Parathyroid adenoma (tissue), 2 donors: Measurements from ENCODE around the gene CDCP1.

ENCODE experiments used
- H2AFZ ChIP-seq: fragments of 300-600 bp; sonication (generic); one replicate; pipeline ENCODE4 v1.7.0; 2017; ENCODE audit warnings: antibody characterized with exemption, mild to moderate bottlenecking
- H3K27ac ChIP-seq: fragments of 300-600 bp; sonication (generic); one replicate; pipeline ENCODE4 v1.7.0; 2017
- H3K27me3 ChIP-seq: fragments of 300-600 bp; sonication (generic); one replicate; pipeline ENCODE4 v1.7.0; 2017; ENCODE audit warnings: low read length; ENCODE audit not compliant: control insufficient read depth, insufficient read depth
- H3K36me3 ChIP-seq: fragments of 300-600 bp; sonication (generic); one replicate; pipeline ENCODE4 v1.7.0; 2017; ENCODE audit warnings: low read length; ENCODE audit not compliant: control insufficient read depth, insufficient read depth
- H3K4me1 ChIP-seq: fragments of 300-600 bp; sonication (generic); one replicate; pipeline ENCODE4 v1.7.0; 2017; ENCODE audit warnings: control low read depth
- H3K4me2 ChIP-seq: fragments of 300-600 bp; sonication (generic); one replicate; pipeline ENCODE4 v1.7.0; 2017; ENCODE audit warnings: low read length
- H3K4me3 ChIP-seq: fragments of 300-600 bp; sonication (generic); one replicate; pipeline ENCODE4 v1.7.0; 2017; ENCODE audit warnings: low read depth, low read length
- H3K79me2 ChIP-seq: fragments of 300-600 bp; sonication (generic); one replicate; pipeline ENCODE4 v1.7.0; 2017; ENCODE audit warnings: control low read depth
- H3K9ac ChIP-seq: fragments of 300-600 bp; sonication (generic); one replicate; pipeline ENCODE4 v1.7.0; 2017; ENCODE audit warnings: mild to moderate bottlenecking
- H3K9me3 ChIP-seq: fragments of 300-600 bp; sonication (generic); one replicate; pipeline ENCODE4 v1.7.0; 2017; ENCODE audit warnings: low read length; ENCODE audit not compliant: control insufficient read depth
- TF ChIP-seq, protein P1 (sequence below): fragments of 300-600 bp; sonication (generic); IDR thresholded peaks from one replicate; pipeline ENCODE4 v1.7.0; 2017; ENCODE audit warnings: antibody characterized with exemption, mild to moderate bottlenecking
- donor health status: primary hyperparathyroidism.

CDCP1 gene

DNA sequence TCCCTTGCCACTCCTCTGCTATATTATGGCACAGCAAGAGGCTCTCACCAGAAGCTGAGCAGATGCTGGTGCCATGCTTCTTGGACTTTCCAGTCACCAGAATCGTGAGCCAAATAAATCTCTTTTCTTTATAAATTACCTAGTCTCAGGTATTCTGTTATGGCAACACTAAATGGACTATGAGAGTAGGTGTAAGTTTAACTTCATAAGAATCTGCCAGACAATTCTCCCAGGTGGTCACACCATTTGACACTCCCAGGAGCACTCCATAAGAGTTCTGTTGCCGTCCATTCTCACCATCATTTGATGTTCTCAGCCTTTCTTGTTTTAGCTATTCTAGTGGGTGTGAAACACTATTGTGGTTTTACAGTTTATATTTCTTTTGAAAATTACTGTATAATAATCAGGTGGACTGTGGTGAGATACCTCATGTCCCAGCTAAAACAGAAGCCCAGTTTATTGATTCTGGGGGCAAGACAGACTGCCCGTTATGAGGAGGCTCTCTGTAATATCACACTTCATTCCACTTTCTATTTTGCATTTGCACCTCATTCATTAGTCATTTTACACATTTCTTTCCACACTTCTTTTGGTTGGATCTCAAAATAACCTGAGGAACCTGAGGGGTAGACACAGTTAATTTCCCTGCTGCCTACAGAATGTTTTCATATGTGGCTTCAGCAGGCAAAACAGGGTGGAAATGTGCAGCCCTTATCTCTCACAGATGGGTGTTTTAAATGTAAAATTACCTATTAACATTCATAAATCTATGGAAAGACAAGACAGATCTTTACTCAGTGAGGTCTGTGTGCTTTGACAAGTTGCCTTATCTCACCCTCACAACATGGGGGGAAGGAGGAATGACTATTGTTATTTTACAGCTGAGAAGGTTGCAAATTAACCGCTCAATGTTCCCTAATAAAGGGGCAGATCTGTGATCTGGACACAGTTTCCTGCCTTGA, 42.1 kb downstream of the CDCP1 start:
- no peaks in the 10 kb centered on the region for H3K79me2 ChIP-seq
- H3K27ac ChIP-seq: no peak overlapping the region
- no peak overlapping the region for H2AFZ ChIP-seq
- H3K9ac ChIP-seq: no peak overlapping the region
- H3K9me3 ChIP-seq: no peaks in the 10 kb centered on the region
- no peak overlapping the region for H3K4me3 ChIP-seq
- TF ChIP-seq, protein P1, sequence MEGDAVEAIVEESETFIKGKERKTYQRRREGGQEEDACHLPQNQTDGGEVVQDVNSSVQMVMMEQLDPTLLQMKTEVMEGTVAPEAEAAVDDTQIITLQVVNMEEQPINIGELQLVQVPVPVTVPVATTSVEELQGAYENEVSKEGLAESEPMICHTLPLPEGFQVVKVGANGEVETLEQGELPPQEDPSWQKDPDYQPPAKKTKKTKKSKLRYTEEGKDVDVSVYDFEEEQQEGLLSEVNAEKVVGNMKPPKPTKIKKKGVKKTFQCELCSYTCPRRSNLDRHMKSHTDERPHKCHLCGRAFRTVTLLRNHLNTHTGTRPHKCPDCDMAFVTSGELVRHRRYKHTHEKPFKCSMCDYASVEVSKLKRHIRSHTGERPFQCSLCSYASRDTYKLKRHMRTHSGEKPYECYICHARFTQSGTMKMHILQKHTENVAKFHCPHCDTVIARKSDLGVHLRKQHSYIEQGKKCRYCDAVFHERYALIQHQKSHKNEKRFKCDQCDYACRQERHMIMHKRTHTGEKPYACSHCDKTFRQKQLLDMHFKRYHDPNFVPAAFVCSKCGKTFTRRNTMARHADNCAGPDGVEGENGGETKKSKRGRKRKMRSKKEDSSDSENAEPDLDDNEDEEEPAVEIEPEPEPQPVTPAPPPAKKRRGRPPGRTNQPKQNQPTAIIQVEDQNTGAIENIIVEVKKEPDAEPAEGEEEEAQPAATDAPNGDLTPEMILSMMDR: no peak
- H3K27me3 ChIP-seq: no peaks in the 10 kb centered on the region
- H3K4me2 ChIP-seq: no peak overlapping the region
- no peaks in the 10 kb centered on the region for H3K36me3 ChIP-seq
- H3K4me1 ChIP-seq: no peaks in the 10 kb centered on the region

DNA sequence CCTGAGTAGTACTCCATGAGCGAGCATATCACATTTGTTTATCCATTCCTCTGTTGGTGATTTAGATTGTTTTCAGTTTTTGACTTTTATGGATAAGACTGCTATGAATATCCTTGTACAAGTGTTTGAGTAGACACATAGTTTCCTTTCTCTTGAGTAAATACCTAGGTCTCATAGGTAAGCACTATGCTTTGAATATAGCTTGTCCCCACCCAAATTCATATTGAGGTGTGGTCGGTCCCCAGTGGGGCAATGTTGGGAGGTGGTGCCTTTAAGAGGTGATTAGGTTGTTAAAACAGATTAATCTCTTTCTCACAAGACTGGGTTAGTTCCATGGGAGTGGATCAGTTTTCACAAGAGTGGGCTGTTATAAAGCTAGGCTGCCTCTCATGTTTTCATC, 42.8 kb downstream of the CDCP1 start:
- no peak overlapping the region for H2AFZ ChIP-seq
- no peaks in the 10 kb centered on the region for H3K4me1 ChIP-seq
- H3K79me2 ChIP-seq: no peaks in the 10 kb centered on the region
- TF ChIP-seq, protein P1: no peak
- no peak overlapping the region for H3K9ac ChIP-seq
- H3K4me2 ChIP-seq: no peak overlapping the region
- H3K27me3 ChIP-seq: no peaks in the 10 kb centered on the region
- no peak overlapping the region for H3K4me3 ChIP-seq
- H3K36me3 ChIP-seq: no peaks in the 10 kb centered on the region
- H3K9me3 ChIP-seq: no peaks in the 10 kb centered on the region
- no peak overlapping the region for H3K27ac ChIP-seq

DNA sequence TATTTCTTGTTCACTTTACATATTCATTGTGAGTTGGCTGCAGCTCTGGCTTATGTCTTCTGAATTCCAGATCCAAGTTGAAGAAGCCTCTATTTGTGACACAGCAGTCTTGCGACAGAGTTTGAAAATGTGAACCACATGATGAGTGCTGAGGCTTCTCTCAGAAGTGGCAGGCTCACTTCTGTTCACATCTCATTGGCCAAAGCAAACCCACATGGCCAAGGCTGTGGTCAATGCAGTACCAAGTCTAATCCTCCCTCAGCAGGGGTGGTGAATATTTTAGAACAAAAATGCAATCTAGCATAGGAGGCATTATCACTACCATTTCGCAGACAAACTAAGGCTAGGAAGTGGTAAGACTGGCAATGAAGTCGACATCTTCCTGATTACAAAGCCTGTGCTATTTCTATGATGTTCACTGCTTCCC, 45.2 kb downstream of the CDCP1 start:
- no peak overlapping the region for H3K27ac ChIP-seq
- no peaks in the 10 kb centered on the region for H3K79me2 ChIP-seq
- no peaks in the 10 kb centered on the region for H3K9me3 ChIP-seq
- H2AFZ ChIP-seq: no peak overlapping the region
- no peaks in the 10 kb centered on the region for H3K36me3 ChIP-seq
- TF ChIP-seq, protein P1: no peak
- H3K4me1 ChIP-seq: no peaks in the 10 kb centered on the region
- H3K27me3 ChIP-seq: no peaks in the 10 kb centered on the region
- no peak overlapping the region for H3K4me3 ChIP-seq
- no peak overlapping the region for H3K9ac ChIP-seq
- H3K4me2 ChIP-seq: no peak overlapping the region

DNA sequence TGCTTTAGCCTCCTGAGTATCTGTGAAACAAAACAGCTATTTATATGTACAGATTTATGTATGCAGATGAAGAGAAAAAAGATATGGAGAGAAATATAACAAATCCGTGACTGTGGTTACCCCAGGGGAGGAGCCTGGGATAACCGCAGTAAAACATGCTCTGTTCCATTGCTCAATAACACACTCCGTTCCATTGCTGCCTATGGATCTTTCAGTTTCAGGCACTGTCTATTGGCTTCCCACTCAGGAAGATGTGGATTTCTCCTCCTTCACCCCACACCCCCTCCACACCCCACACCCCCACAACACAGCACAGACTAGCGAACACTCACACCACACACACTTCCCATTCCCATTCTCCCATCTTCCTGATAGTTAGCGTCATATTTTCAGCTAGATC, 47.9 kb downstream of the CDCP1 start:
- H2AFZ ChIP-seq: no peak overlapping the region
- H3K27ac ChIP-seq: no peak overlapping the region
- H3K79me2 ChIP-seq: no peaks in the 10 kb centered on the region
- H3K36me3 ChIP-seq: no peaks in the 10 kb centered on the region
- TF ChIP-seq, protein P1: no peak
- H3K27me3 ChIP-seq: no peaks in the 10 kb centered on the region
- no peaks in the 10 kb centered on the region for H3K4me1 ChIP-seq
- no peak overlapping the region for H3K4me2 ChIP-seq
- H3K4me3 ChIP-seq: no peak overlapping the region
- H3K9ac ChIP-seq: no peak overlapping the region
- H3K9me3 ChIP-seq: no peaks in the 10 kb centered on the region
